Measurements from ENCODE around the gene GCM1. TPM values are rescaled to one million over a fixed set of nuclear protein-coding genes. Genes with fewer than 3 reads are reported as not detected.
A peak's percentile ranks its signal among the peaks of the same experiment; 100 is the strongest.

GCM1 gene
- total RNA-seq (2021; fragmentation: NEBNext Ultra II Directional; extraction: Animal tissue kit (Norgen Biotek cat#: 25700)) = not detected
- long read RNA-seq = 0 reads

GRCh38 chr6:53148684-53149083 lies at the start of gene GCM1:
TSS of gene GCM1 (minus strand) at chr6:53148841. CDS start at chr6:53145632, 3,209 bp downstream.
- Mint-ChIP-seq H3K27me3 (ENCODE audit: insufficient read depth) (peaks cover 22% of the 10 kb centered on the region), H3K27ac (no peak within 1 kb of the TSS), H3K4me1 (ENCODE audit: low read depth) (no peaks in the 10 kb centered on the region), H3K36me3 (ENCODE audit: low read depth) (no peaks in the 10 kb centered on the region), H3K9me3 (no peaks in the 10 kb centered on the region), H3K4me3 (no peak within 1 kb of the TSS)
- no peak for TF ChIP-seq CTCF (IDR thresholded peaks at IDR 0.05)
- no peak for DNase-seq

- TF ChIP-seq CTCF (IDR thresholded peaks at IDR 0.05) = no peak
- Mint-ChIP-seq H3K4me3 (no peak overlapping the region), H3K27ac (no peak overlapping the region), H3K9me3 (no peaks in the 10 kb centered on the region), H3K36me3 (ENCODE audit: low read depth) (no peaks in the 10 kb centered on the region), H3K27me3 (ENCODE audit: insufficient read depth) (peaks cover 8% of the 10 kb centered on the region), H3K4me1 (ENCODE audit: low read depth) (peaks cover 8% of the 10 kb centered on the region)
- no peak for DNase-seq
These were observed 48.9 kb upstream of the GCM1 start for GRCh38 chr6:53197553-53197952.

- H3K27me3 Mint-ChIP-seq (ENCODE audit: insufficient read depth) = peaks cover 8% of the 10 kb centered on the region
- H3K27ac Mint-ChIP-seq = no peak overlapping the region
- no peak for DNase-seq
- no peaks in the 10 kb centered on the region for H3K9me3 Mint-ChIP-seq
- TF ChIP-seq CTCF (IDR thresholded peaks at IDR 0.05) = no peak
- H3K36me3 Mint-ChIP-seq (ENCODE audit: low read depth) = no peaks in the 10 kb centered on the region
- H3K4me1 Mint-ChIP-seq (ENCODE audit: low read depth) = peaks cover 11% of the 10 kb centered on the region
- H3K4me3 Mint-ChIP-seq = no peak overlapping the region
These were observed 46.4 kb upstream of the GCM1 start for GRCh38 chr6:53195048-53195447.

- Mint-ChIP-seq H3K27ac (no peak overlapping the region), H3K36me3 (ENCODE audit: low read depth) (no peaks in the 10 kb centered on the region), H3K27me3 (ENCODE audit: insufficient read depth) (peaks cover 6% of the 10 kb centered on the region), H3K9me3 (no peaks in the 10 kb centered on the region), H3K4me1 (ENCODE audit: low read depth) (peaks cover 11% of the 10 kb centered on the region), H3K4me3 (peak overlapping the region; percentile 14; the same call in 1 of the 2 replicates)
- DNase-seq = peak; percentile 4
- no peak for TF ChIP-seq CTCF (IDR thresholded peaks at IDR 0.05)
These were observed 44.1 kb upstream of the GCM1 start for GRCh38 chr6:53192682-53193188.

- H3K36me3 Mint-ChIP-seq (ENCODE audit: low read depth) = no peaks in the 10 kb centered on the region
- peaks cover 11% of the 10 kb centered on the region for H3K4me1 Mint-ChIP-seq (ENCODE audit: low read depth)
- H3K27me3 Mint-ChIP-seq (ENCODE audit: insufficient read depth) = peaks cover 2% of the 10 kb centered on the region; the same call in 1 of the 2 replicates
- no peak overlapping the region for H3K27ac Mint-ChIP-seq
- no peak for TF ChIP-seq CTCF (IDR thresholded peaks at IDR 0.05)
- DNase-seq = peak; percentile 29
- H3K9me3 Mint-ChIP-seq = no peaks in the 10 kb centered on the region
- H3K4me3 Mint-ChIP-seq = no peak overlapping the region
These were observed 40.9 kb upstream of the GCM1 start for GRCh38 chr6:53189554-53189953.
